ENCODE results near the gene RNASEL. TPM values are rescaled to one million over a fixed set of nuclear protein-coding genes. Genes with fewer than 3 reads are reported as not detected.

Gene RNASEL
- total and polyA plus RNA-seq, 5 donors from 2014 or later: 6.2 to 10.5 (median 9.1) TPM

DNA sequence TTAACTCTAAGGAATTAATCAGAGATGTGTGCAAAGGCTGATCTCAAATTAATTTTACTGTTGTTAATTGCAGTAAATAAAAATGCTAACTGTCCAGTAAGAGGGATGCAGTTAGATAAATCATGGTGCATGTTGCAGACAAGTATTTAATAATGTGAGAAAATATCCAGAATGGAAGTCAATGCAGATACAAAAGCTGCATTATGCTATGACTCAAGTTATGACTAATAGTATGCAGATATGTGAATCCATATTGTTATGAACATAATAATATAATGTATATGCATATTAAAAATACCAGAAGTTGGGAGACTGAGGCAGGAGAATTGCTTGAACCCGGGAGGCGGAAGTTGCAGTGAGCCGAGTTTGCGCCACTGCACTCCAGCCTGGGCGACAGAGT, 21.4 kb downstream of the RNASEL start:
- peaks cover 4% of the 10 kb centered on the region for H3K36me3 ChIP-seq (ENCODE audit: control insufficient read depth, insufficient read depth, low read length)
- H3K9me3 ChIP-seq (ENCODE audit: control insufficient read depth in 2 of 2, low read length in 2 of 2): no peaks in the 10 kb centered on the region
- H3K27me3 ChIP-seq (ENCODE audit: control insufficient read depth, insufficient read depth, low read length): no peaks in the 10 kb centered on the region
- ATAC-seq (ENCODE audit: low read depth in 2 of 2) (no peak), DNase-seq (no peak)
- H3K4me3 ChIP-seq (ENCODE audit: low read depth, low read length): no peak overlapping the region
- H3K27ac ChIP-seq (ENCODE audit: insufficient read depth, low read length, poor library complexity, severe bottlenecking): no peak overlapping the region
- Mint-ChIP-seq H3K36me3 (peaks cover 3% of the 10 kb centered on the region), H3K9me3 (no peaks in the 10 kb centered on the region), H3K4me1 (no peaks in the 10 kb centered on the region), H3K4me3 (no peak overlapping the region), H3K27ac (no peak overlapping the region), H3K27me3 (no peaks in the 10 kb centered on the region)
- no peaks in the 10 kb centered on the region for H3K4me1 ChIP-seq (ENCODE audit: control insufficient read depth, insufficient read depth, low read length, poor library complexity, severe bottlenecking)

- Mint-ChIP-seq H3K9me3 (no peaks in the 10 kb centered on the region), H3K27me3 (no peaks in the 10 kb centered on the region), H3K4me3 (no peak overlapping the region), H3K4me1 (no peaks in the 10 kb centered on the region), H3K27ac (no peak overlapping the region), H3K36me3 (no peaks in the 10 kb centered on the region)
- Histone ChIP-seq H3K27me3 (ENCODE audit: control insufficient read depth, insufficient read depth, low read length) (no peaks in the 10 kb centered on the region), H3K4me3 (ENCODE audit: low read depth, low read length) (no peak overlapping the region), H3K27ac (ENCODE audit: insufficient read depth, low read length, poor library complexity, severe bottlenecking) (no peak overlapping the region), H3K4me1 (ENCODE audit: control insufficient read depth, insufficient read depth, low read length, poor library complexity, severe bottlenecking) (no peaks in the 10 kb centered on the region), H3K36me3 (ENCODE audit: control insufficient read depth, insufficient read depth, low read length) (no peaks in the 10 kb centered on the region), H3K9me3 (ENCODE audit: control insufficient read depth in 2 of 2, low read length in 2 of 2) (no peaks in the 10 kb centered on the region)
- DNase-seq (no peak), ATAC-seq (ENCODE audit: low read depth in 2 of 2) (no peak)
Measured at GRCh38 chr1:182565537-182565936, 23.5 kb downstream of the RNASEL start.

- DNase-seq (no peak), ATAC-seq (ENCODE audit: low read depth in 2 of 2) (no peak)
- Mint-ChIP-seq H3K36me3 (no peaks in the 10 kb centered on the region), H3K4me1 (no peaks in the 10 kb centered on the region), H3K27ac (no peak overlapping the region), H3K27me3 (no peaks in the 10 kb centered on the region), H3K4me3 (no peak overlapping the region), H3K9me3 (no peaks in the 10 kb centered on the region)
- Histone ChIP-seq H3K4me3 (ENCODE audit: low read depth, low read length) (no peak overlapping the region), H3K27ac (ENCODE audit: insufficient read depth, low read length, poor library complexity, severe bottlenecking) (no peak overlapping the region), H3K27me3 (ENCODE audit: control insufficient read depth, insufficient read depth, low read length) (no peaks in the 10 kb centered on the region), H3K4me1 (ENCODE audit: control insufficient read depth, insufficient read depth, low read length, poor library complexity, severe bottlenecking) (no peaks in the 10 kb centered on the region), H3K36me3 (ENCODE audit: control insufficient read depth, insufficient read depth, low read length) (no peaks in the 10 kb centered on the region), H3K9me3 (ENCODE audit: control insufficient read depth in 2 of 2, low read length in 2 of 2) (no peaks in the 10 kb centered on the region)
Measured at GRCh38 chr1:182564406-182565004, 24.6 kb downstream of the RNASEL start.

DNA sequence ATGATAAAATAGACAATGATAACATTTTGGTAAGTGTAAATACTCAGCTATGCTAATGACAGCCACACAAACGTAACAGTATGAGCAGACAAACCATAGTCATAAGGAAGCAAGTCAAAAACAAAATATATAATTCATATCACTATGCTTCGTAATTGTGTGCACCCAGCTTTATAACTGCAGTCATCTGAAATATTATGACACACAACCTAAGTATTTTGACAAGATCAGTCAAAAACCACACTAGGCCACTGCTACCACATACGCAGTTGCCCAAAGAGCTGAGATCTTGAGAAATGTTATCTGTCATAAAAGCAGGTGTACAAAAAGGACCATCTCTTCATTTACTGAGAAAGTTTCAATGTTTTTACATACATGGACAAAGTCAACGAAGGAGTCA, 26.0 kb downstream of the RNASEL start:
- H3K27me3 Mint-ChIP-seq: no peaks in the 10 kb centered on the region
- H3K4me1 ChIP-seq (ENCODE audit: control insufficient read depth, insufficient read depth, low read length, poor library complexity, severe bottlenecking): no peaks in the 10 kb centered on the region
- no peaks in the 10 kb centered on the region for H3K36me3 Mint-ChIP-seq
- no peak for DNase-seq
- no peak overlapping the region for H3K4me3 ChIP-seq (ENCODE audit: low read depth, low read length)
- no peaks in the 10 kb centered on the region for H3K27me3 ChIP-seq (ENCODE audit: control insufficient read depth, insufficient read depth, low read length)
- ATAC-seq (ENCODE audit: low read depth in 2 of 2): no peak
- H3K4me1 Mint-ChIP-seq: no peaks in the 10 kb centered on the region
- H3K9me3 ChIP-seq (ENCODE audit: control insufficient read depth in 2 of 2, low read length in 2 of 2): no peaks in the 10 kb centered on the region
- no peaks in the 10 kb centered on the region for H3K9me3 Mint-ChIP-seq
- no peak overlapping the region for H3K4me3 Mint-ChIP-seq
- H3K27ac Mint-ChIP-seq: no peak overlapping the region
- no peaks in the 10 kb centered on the region for H3K36me3 ChIP-seq (ENCODE audit: control insufficient read depth, insufficient read depth, low read length)
- H3K27ac ChIP-seq (ENCODE audit: insufficient read depth, low read length, poor library complexity, severe bottlenecking): no peak overlapping the region

GRCh38 chr1:182561456-182561855, 27.6 kb downstream of the RNASEL start:
- no peak for DNase-seq
- Mint-ChIP-seq H3K36me3 (no peaks in the 10 kb centered on the region), H3K27ac (no peak overlapping the region), H3K27me3 (no peaks in the 10 kb centered on the region), H3K9me3 (peaks cover 0 to 2% (median 0%) of the 10 kb centered on the region in 7 donors), H3K4me1 (no peaks in the 10 kb centered on the region), H3K4me3 (no peak overlapping the region)
- no peak overlapping the region for H3K27ac ChIP-seq (ENCODE audit: insufficient read depth, low read length, poor library complexity, severe bottlenecking)
- ATAC-seq (ENCODE audit: low read depth in 2 of 2): no peak
- H3K4me1 ChIP-seq (ENCODE audit: control insufficient read depth, insufficient read depth, low read length, poor library complexity, severe bottlenecking): no peaks in the 10 kb centered on the region
- H3K4me3 ChIP-seq (ENCODE audit: low read depth, low read length): no peak overlapping the region
- no peaks in the 10 kb centered on the region for H3K9me3 ChIP-seq (ENCODE audit: control insufficient read depth in 2 of 2, low read length in 2 of 2)
- H3K27me3 ChIP-seq (ENCODE audit: control insufficient read depth, insufficient read depth, low read length): no peaks in the 10 kb centered on the region
- H3K36me3 ChIP-seq (ENCODE audit: control insufficient read depth, insufficient read depth, low read length): no peaks in the 10 kb centered on the region

DNA sequence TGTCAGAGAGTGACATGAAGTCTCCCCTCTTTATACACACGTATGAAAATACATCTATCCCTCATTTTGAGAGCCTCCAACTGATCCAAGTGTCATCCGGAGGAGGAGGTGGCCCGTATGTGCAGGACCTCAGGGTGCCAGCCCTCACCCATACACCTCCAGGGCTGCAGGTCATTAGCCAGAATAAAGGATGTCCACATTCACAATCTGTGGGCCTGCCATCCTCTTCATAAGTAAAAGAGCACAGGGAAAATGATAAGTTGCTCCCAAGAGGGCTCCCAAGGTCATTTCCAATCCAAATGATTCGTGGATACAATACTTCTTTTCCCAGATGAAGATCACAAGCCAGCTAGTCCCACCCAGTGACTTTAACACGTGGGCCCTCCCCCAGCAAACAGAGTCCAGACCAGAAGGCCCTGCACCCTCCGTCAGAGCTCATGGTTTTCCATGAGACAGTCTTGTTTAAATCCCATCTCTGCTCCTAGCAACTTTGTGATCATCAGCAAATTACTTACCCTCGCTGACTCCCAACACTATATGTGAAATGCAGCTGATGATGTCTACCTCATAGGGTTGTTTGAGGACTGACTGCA, 28.6 kb downstream of the RNASEL start:
- no peaks in the 10 kb centered on the region for H3K27me3 ChIP-seq (ENCODE audit: control insufficient read depth, insufficient read depth, low read length)
- H3K36me3 Mint-ChIP-seq: no peaks in the 10 kb centered on the region
- no peak overlapping the region for H3K4me3 Mint-ChIP-seq
- no peaks in the 10 kb centered on the region for H3K27me3 Mint-ChIP-seq
- H3K27ac ChIP-seq (ENCODE audit: insufficient read depth, low read length, poor library complexity, severe bottlenecking): no peak overlapping the region
- ATAC-seq (ENCODE audit: low read depth in 2 of 2) (no peak), DNase-seq (no peak)
- no peak overlapping the region for H3K4me3 ChIP-seq (ENCODE audit: low read depth, low read length)
- no peaks in the 10 kb centered on the region for H3K9me3 ChIP-seq (ENCODE audit: control insufficient read depth in 2 of 2, low read length in 2 of 2)
- H3K36me3 ChIP-seq (ENCODE audit: control insufficient read depth, insufficient read depth, low read length): no peaks in the 10 kb centered on the region
- peaks cover 0 to 2% (median 0%) of the 10 kb centered on the region in 7 donors for H3K9me3 Mint-ChIP-seq
- H3K4me1 Mint-ChIP-seq: no peaks in the 10 kb centered on the region
- no peak overlapping the region for H3K27ac Mint-ChIP-seq
- no peaks in the 10 kb centered on the region for H3K4me1 ChIP-seq (ENCODE audit: control insufficient read depth, insufficient read depth, low read length, poor library complexity, severe bottlenecking)

GRCh38 chr1:182556279-182556678, 32.8 kb downstream of the RNASEL start:
- no peaks in the 10 kb centered on the region for H3K4me1 ChIP-seq (ENCODE audit: control insufficient read depth, insufficient read depth, low read length, poor library complexity, severe bottlenecking)
- H3K4me3 ChIP-seq (ENCODE audit: low read depth, low read length): no peak overlapping the region
- H3K36me3 ChIP-seq (ENCODE audit: control insufficient read depth, insufficient read depth, low read length): no peaks in the 10 kb centered on the region
- no peak overlapping the region for H3K4me3 Mint-ChIP-seq
- H3K27ac ChIP-seq (ENCODE audit: insufficient read depth, low read length, poor library complexity, severe bottlenecking): no peak overlapping the region
- ATAC-seq (ENCODE audit: low read depth in 2 of 2) (no peak), DNase-seq (no peak)
- H3K9me3 ChIP-seq (ENCODE audit: control insufficient read depth in 2 of 2, low read length in 2 of 2): no peaks in the 10 kb centered on the region
- no peaks in the 10 kb centered on the region for H3K27me3 ChIP-seq (ENCODE audit: control insufficient read depth, insufficient read depth, low read length)
- no peaks in the 10 kb centered on the region for H3K36me3 Mint-ChIP-seq
- peaks cover 0 to 11% (median 2%) of the 10 kb centered on the region in 7 donors for H3K9me3 Mint-ChIP-seq
- H3K27ac Mint-ChIP-seq: no peak overlapping the region
- no peaks in the 10 kb centered on the region for H3K4me1 Mint-ChIP-seq
- H3K27me3 Mint-ChIP-seq: no peaks in the 10 kb centered on the region

GRCh38 chr1:182555493-182555892, 33.6 kb downstream of the RNASEL start:
- H3K4me3 ChIP-seq (ENCODE audit: low read depth, low read length): no peak overlapping the region
- no peak for DNase-seq
- H3K4me1 ChIP-seq (ENCODE audit: control insufficient read depth, insufficient read depth, low read length, poor library complexity, severe bottlenecking): no peaks in the 10 kb centered on the region
- no peaks in the 10 kb centered on the region for H3K4me1 Mint-ChIP-seq
- no peak overlapping the region for H3K27ac ChIP-seq (ENCODE audit: insufficient read depth, low read length, poor library complexity, severe bottlenecking)
- no peak overlapping the region for H3K27ac Mint-ChIP-seq
- no peak overlapping the region for H3K4me3 Mint-ChIP-seq
- H3K36me3 ChIP-seq (ENCODE audit: control insufficient read depth, insufficient read depth, low read length): no peaks in the 10 kb centered on the region
- no peaks in the 10 kb centered on the region for H3K36me3 Mint-ChIP-seq
- no peaks in the 10 kb centered on the region for H3K27me3 Mint-ChIP-seq
- H3K9me3 ChIP-seq (ENCODE audit: control insufficient read depth in 2 of 2, low read length in 2 of 2): no peaks in the 10 kb centered on the region
- no peak for ATAC-seq (ENCODE audit: low read depth in 2 of 2)
- no peaks in the 10 kb centered on the region for H3K27me3 ChIP-seq (ENCODE audit: control insufficient read depth, insufficient read depth, low read length)
- H3K9me3 Mint-ChIP-seq: peaks cover 0 to 11% (median 2%) of the 10 kb centered on the region in 7 donors
